SJCRH30 (cell line): ENCODE results near the gene TTC28. TPM values are rescaled to one million over a fixed set of nuclear protein-coding genes. Genes with fewer than 3 reads are reported as not detected.
"Not testable (repeated sequence)": the region's sequence is repeated elsewhere in the genome, so short reads cannot be mapped to it uniquely, and the experiment has no call there.

Source experiments
- DNase-seq, 2 experiments: peaks; one replicate each; pipeline ENCODE4 v3.0.0-alpha.2; 2015 to 2020
- H3K27ac ChIP-seq: fragments of 250-450 bp; sonication (Bioruptor Pico); 2 replicates; pipeline ENCODE4 v1.5.1; 2020; ENCODE audit warnings: mild to moderate bottlenecking, moderate library complexity
- H3K27me3 ChIP-seq: fragments of 250-450 bp; sonication (Bioruptor Pico); 2 replicates; pipeline ENCODE4 v1.5.1; 2020; ENCODE audit warnings: mild to moderate bottlenecking, moderate library complexity
- H3K36me3 ChIP-seq: fragments of 250-450 bp; sonication (Bioruptor Pico); 2 replicates; pipeline ENCODE4 v1.5.1; 2020; ENCODE audit warnings: mild to moderate bottlenecking, moderate library complexity
- H3K4me1 ChIP-seq: fragments of 250-450 bp; sonication (Bioruptor Pico); 2 replicates; pipeline ENCODE4 v1.5.1; 2020; ENCODE audit warnings: mild to moderate bottlenecking, moderate library complexity
- H3K4me3 ChIP-seq: fragments of 250-450 bp; sonication (Bioruptor Pico); 2 replicates; pipeline ENCODE4 v1.5.1; 2020; ENCODE audit warnings: mild to moderate bottlenecking, moderate library complexity
- H3K9me3 ChIP-seq: fragments of 250-450 bp; sonication (Bioruptor Pico); replicated peaks from 2 replicates; pipeline ENCODE4 v1.5.1; 2020; ENCODE audit warnings: mild to moderate bottlenecking, moderate library complexity
- total RNA-seq: library from RNA; depleted of rRNA; stranded (reverse); fragments of >200 nt; shearing (Covaris generic); gene quantifications from 2 replicates; pipeline ENCODE4 v1.2.3, GENCODE V29; 2014

TTC28 gene
- total RNA-seq, 1 experiment from 2014 or later, result 12.8 TPM

DNA sequence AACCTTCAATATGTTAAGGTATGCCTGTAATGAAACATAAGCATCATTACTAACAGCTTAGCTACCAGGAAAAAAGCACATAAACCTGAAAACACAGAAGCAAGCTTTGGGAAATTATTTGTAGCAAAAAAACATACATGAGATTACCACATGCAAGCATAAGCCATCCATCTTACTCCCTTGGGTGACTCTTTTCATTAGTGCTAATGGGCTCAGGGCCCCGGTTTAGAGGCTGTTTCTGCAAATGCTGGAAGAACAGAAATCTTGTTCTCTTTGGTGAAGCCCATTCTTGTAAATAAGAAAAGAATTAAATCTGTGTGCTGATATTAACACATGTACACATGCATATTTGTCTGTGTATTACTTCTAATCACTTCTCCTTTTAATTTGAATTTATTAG, 314.3 kb downstream of the TTC28 start:
- no peak overlapping the region for H3K4me3 ChIP-seq
- no peaks in the 10 kb centered on the region; the same call in 1 of the 2 replicates for H3K9me3 ChIP-seq
- no peaks in the 10 kb centered on the region for H3K27me3 ChIP-seq
- H3K27ac ChIP-seq, result no peak overlapping the region
- H3K4me1 ChIP-seq, result no peaks in the 10 kb centered on the region
- no peak for DNase-seq
- no peaks in the 10 kb centered on the region for H3K36me3 ChIP-seq

DNA sequence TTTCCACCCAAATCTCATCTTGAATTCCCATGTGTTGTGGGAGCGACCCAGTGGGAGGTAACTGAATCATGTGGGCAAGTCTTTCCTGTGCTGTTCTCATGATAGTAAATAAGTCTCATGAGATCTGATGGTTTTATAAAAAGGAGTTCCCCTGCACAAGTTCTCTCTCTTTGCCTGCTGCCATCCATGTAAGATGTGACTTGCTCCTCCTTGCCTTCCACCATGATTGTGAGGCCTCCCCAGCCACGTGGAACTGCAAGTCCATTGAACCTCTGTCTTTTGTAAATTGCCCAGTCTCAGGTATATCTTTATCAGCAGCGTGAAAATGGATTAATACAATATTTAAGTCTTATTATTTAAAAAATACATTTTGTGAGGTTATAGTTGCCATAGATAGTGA, 315.5 kb downstream of the TTC28 start:
- not testable (repeated sequence) for H3K27ac ChIP-seq, H3K27me3 ChIP-seq, H3K4me1 ChIP-seq, DNase-seq, H3K4me3 ChIP-seq, H3K36me3 ChIP-seq, H3K9me3 ChIP-seq

DNA sequence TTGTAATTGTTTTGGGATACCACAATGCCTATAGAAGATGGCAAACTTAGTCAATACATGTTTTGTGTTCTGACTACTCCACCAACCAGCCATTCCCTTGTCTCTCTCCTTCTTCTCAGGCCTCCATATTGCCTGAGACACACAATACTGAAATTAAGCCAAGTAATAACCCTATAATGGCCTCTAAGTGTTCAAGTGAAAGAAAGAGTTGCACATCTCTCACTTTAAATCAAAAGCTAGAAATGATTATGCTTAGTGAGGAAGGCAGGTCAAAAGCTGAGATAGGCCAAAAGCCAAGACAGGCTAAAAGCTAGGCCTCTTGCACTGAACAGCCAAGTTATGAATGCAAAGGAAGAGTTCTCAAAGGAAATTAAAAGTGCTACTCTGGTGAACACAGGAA, 318.7 kb downstream of the TTC28 start:
- Histone ChIP-seq H3K36me3 (no peaks in the 10 kb centered on the region), H3K4me1 (no peaks in the 10 kb centered on the region), H3K27ac (no peak overlapping the region), H3K27me3 (no peaks in the 10 kb centered on the region), H3K9me3 (no peaks in the 10 kb centered on the region; the same call in 1 of the 2 replicates), H3K4me3 (no peak overlapping the region)
- DNase-seq, result no peak

DNA sequence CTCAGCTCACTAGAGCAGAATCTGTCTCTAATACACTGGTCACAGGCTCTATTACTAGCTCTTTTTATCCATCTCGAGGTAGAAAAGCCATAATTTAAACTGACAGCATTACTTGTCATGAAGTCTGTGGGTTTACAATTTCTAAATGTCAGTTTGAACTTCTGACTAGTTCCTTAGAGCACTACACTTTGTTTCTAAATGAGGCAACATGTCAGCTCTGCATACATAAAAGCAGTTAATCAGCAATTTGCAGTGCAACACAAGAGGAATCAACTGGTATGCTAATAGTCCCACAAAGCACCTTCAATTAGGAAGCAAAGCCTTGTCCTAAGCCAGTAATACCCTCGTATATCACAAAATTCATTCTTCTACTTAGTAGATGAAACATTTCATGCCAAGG, 321.3 kb downstream of the TTC28 start:
- H3K27ac ChIP-seq, result no peak overlapping the region
- no peaks in the 10 kb centered on the region for H3K4me1 ChIP-seq
- H3K27me3 ChIP-seq, result no peaks in the 10 kb centered on the region
- H3K9me3 ChIP-seq, result no peaks in the 10 kb centered on the region; the same call in 1 of the 2 replicates
- H3K36me3 ChIP-seq, result no peaks in the 10 kb centered on the region
- no peak for DNase-seq
- no peak overlapping the region for H3K4me3 ChIP-seq

DNA sequence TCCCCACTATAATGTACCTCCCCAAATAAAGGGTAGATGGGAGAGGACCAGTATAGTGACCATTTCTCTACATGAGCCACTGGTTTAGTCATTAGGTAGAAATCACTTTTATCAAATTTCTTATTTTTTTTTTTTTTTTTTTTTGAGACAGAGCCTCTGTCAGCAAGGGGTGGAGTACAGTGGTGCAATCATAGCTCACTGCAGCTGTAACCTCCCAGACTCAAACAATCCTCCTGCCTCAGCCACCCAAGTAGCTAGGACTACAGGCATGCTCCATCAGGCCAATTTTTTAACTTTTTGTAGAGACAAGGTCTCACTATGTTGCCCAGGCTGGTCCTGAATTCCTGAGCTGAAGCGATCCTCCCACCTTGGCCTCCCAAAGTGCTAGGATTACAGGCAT, 322.4 kb downstream of the TTC28 start:
- H3K27me3 ChIP-seq, result no peaks in the 10 kb centered on the region
- H3K4me3 ChIP-seq, result no peak overlapping the region
- no peak overlapping the region for H3K27ac ChIP-seq
- H3K9me3 ChIP-seq, result no peaks in the 10 kb centered on the region; the same call in 1 of the 2 replicates
- no peaks in the 10 kb centered on the region for H3K36me3 ChIP-seq
- DNase-seq, result no peak
- no peaks in the 10 kb centered on the region for H3K4me1 ChIP-seq

DNA sequence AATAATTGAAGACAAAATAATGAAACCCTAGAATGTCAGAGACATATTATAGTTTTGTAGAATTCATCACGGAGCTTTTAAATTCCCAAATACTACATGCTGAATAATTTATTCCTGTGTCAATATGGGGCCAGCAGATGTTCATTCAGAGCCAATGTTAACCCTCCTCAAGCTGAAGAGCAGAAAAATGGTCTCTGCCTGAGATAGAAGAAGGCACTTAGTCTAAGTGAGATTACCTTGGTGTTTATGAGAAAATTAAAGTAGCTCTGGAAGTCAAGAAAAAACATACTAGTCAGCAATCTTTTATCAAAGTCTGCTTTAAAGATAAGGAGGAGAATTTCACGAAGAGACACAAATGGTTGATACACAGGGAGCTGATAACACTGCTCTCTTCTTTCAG, 328.2 kb downstream of the TTC28 start:
- Histone ChIP-seq H3K4me1 (no peaks in the 10 kb centered on the region), H3K4me3 (no peak overlapping the region), H3K9me3 (no peaks in the 10 kb centered on the region), H3K36me3 (no peaks in the 10 kb centered on the region), H3K27ac (no peak overlapping the region), H3K27me3 (no peaks in the 10 kb centered on the region)
- DNase-seq, result peak in 1 of 2 experiments; percentile 9

DNA sequence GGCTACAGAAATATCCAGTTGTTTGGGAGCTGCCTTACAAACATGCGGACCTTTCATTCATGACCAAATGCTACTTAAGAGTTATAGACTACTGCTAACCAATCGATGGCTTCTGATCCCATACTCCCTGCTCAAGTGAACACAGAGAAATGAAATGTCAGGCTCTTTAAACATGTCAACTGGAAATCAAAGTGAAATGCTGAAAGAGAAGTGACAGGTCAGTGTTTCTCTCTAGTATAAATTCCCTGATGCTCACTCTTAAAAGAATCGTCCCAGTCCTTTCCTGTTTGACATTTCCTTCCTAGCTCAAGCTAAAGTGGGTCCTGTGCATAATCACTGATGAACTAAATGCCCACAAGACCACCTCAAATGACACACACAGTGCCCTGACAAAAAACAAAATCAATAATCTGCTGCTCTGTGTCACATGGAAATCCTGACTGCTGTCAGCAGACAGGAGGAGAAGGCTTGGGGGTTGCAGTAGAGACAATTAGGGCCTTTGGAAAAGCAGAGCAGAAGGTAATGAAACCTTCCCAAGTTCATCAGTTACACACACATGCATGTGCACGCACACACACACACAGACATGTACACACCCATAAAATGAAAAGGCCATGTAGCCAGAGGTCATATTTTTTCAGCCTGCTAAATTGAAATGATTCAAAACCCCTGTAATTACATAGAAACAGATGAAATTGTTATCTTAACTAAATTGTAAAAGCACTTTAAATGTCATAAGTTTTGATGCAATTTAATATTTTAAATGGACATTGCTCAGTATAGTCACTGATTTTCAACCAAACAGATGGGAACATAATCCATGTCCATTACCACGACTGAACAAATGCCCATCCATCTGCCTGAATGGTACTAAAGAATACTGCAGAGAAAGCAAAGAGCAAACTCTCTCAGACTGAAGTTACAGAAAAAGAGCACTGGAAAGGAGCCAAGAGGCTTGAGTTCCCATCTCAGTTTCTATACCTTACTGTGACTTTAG, 330.7 kb downstream of the TTC28 start:
- H3K27me3 ChIP-seq, result no peaks in the 10 kb centered on the region
- no peaks in the 10 kb centered on the region for H3K4me1 ChIP-seq
- H3K4me3 ChIP-seq, result no peak overlapping the region
- no peak overlapping the region for H3K27ac ChIP-seq
- H3K36me3 ChIP-seq, result no peaks in the 10 kb centered on the region
- no peaks in the 10 kb centered on the region for H3K9me3 ChIP-seq
- peak in 1 of 2 experiments; percentile 5 for DNase-seq

DNA sequence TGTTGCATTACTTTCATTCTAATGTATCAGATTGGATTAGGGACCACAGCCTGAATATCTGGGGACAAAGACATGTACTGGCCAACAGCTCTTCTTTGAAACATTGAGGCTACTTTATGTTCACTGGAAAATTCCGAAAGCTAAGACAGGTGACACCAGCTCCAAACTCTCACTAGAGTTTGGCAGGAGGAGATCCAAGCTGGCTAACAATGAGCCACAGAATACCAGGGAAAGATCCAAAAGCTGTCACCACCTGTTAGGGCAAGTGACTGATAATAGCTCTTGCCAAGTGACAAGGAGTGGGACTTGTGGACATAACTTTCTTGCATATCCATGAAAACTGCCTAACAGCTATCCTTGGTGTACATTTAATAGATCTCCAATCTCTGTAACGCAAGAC, 333.3 kb downstream of the TTC28 start:
- H3K27me3 ChIP-seq, result no peaks in the 10 kb centered on the region
- no peak overlapping the region for H3K27ac ChIP-seq
- peak in 1 of 2 experiments; percentile 17 for DNase-seq
- H3K4me1 ChIP-seq, result no peaks in the 10 kb centered on the region
- H3K9me3 ChIP-seq, result no peaks in the 10 kb centered on the region
- H3K36me3 ChIP-seq, result no peaks in the 10 kb centered on the region
- no peak overlapping the region for H3K4me3 ChIP-seq

DNA sequence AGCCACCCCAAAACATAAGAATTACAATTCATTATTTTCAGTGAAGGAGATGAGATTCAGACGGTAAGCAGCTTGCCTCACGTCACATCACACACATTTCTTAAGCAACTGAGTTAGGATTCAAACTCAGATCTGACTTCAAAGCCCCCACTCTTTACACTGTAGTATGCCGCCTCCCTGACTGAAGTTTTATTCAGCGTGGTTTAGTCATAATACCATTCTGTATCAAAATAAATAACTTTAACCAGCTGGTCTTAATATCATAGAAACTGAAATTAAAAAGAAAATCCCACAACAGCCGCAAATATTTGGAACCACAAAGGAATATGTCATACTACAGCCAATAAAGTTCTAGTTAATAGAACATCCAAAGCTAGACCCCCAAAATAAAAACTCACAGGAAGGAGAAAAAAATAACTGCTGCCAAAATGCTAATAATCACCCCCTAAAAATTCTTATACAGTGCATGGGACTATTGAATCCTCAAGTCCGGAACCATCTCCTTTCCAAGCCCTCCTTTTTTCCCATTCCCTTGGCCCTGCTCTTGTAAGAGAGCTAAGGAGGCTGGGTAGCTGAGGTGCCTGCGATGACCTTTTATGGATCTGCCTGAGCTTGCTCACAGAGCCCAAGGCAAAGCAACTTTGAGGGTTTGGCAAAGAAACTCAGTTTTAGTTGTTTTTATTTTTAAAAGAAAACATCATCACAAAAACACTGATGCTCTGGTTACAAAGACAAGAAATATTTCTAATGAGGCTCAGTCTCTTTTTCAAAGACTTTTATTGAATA, 334.5 kb downstream of the TTC28 start:
- Histone ChIP-seq H3K27ac (no peak overlapping the region), H3K4me1 (no peaks in the 10 kb centered on the region), H3K27me3 (no peaks in the 10 kb centered on the region), H3K9me3 (no peaks in the 10 kb centered on the region), H3K36me3 (no peaks in the 10 kb centered on the region), H3K4me3 (no peak overlapping the region)
- no peak for DNase-seq

DNA sequence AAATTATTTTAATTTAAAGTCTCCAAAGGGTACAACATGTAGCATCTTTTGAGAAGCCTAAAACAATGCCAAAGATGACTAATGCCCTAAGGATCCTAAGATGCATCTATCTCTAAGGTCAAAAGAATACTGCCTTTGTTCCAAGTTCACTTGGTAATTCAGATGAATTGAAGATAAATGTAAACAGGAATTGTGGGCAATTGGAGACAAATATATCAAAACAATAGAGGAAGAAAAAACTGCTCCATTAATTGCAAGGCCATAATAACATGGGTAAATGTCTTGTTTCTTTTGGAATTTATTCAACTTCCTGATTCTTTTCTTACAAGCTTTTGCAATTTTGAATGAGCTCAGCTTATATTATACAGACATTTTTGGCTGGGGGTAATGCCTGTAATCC, 338.6 kb downstream of the TTC28 start:
- Histone ChIP-seq H3K36me3 (no peaks in the 10 kb centered on the region), H3K4me1 (no peaks in the 10 kb centered on the region), H3K27me3 (no peaks in the 10 kb centered on the region), H3K27ac (no peak overlapping the region), H3K9me3 (no peaks in the 10 kb centered on the region), H3K4me3 (no peak overlapping the region)
- no peak for DNase-seq

DNA sequence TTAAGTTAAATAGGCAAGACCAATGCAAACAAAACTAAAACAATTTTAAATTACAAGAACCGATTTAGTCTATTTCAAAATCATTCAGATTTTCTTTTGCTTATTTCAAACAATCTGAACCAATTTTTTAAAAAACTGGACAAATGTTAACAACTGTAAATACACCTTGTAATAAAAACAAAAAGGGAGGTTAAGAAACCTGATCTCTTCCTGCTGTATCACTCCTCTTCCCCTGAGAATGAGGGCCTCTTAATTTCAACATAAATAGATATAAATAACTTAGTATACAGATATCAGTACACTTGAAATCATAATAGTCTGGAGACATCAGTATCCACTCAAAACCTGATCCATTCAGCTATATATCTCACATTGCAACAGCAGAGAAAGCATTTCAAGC, 346.6 kb downstream of the TTC28 start:
- no peaks in the 10 kb centered on the region for H3K36me3 ChIP-seq
- H3K4me1 ChIP-seq, result peaks cover 10% of the 10 kb centered on the region
- H3K27ac ChIP-seq, result no peak overlapping the region
- H3K4me3 ChIP-seq, result no peak overlapping the region
- no peak for DNase-seq
- no peaks in the 10 kb centered on the region for H3K9me3 ChIP-seq
- no peaks in the 10 kb centered on the region for H3K27me3 ChIP-seq

DNA sequence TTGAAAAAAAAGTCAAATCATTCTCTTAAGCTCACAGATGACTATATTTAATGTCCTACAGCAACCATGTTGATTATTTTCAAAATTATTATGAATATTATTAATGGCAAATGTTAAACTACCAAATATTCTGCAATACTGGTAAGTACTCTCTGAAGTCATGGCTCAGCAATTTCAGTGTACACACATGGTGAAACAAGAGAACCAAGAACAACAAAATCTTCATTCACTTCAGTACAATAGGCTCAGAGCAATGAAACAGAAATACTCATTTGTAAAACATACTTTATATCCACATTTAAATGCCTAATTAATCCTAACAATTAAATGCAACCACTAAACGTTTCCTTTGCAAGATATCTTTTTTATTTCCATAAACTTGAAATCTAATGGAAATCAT, 347.2 kb downstream of the TTC28 start:
- DNase-seq, result no peak
- Histone ChIP-seq H3K36me3 (no peaks in the 10 kb centered on the region), H3K9me3 (no peaks in the 10 kb centered on the region), H3K27ac (no peak overlapping the region), H3K4me3 (no peak overlapping the region), H3K4me1 (peaks cover 10% of the 10 kb centered on the region), H3K27me3 (no peaks in the 10 kb centered on the region)

DNA sequence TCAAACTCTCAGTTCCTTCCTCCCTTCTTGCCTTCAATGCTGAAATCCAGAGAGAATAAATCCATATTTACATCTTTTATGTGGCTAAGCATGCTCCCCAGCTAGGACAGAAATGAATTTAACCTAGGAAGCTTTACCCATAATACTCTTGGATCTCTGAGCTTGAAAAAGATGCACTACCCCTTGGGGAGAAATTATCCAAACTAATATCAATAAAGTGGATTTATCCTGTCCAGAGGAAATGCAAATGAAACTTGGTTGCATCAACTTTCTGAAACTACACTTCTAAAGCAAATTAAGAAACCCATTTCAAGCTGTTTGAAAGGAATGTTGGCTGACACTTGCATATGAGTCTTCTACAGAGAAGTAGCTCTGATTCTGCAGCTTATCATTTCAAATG, 347.9 kb downstream of the TTC28 start:
- Histone ChIP-seq H3K27ac (no peak overlapping the region), H3K4me3 (no peak overlapping the region), H3K36me3 (no peaks in the 10 kb centered on the region), H3K27me3 (no peaks in the 10 kb centered on the region), H3K4me1 (peaks cover 10% of the 10 kb centered on the region), H3K9me3 (no peaks in the 10 kb centered on the region)
- DNase-seq, result no peak

DNA sequence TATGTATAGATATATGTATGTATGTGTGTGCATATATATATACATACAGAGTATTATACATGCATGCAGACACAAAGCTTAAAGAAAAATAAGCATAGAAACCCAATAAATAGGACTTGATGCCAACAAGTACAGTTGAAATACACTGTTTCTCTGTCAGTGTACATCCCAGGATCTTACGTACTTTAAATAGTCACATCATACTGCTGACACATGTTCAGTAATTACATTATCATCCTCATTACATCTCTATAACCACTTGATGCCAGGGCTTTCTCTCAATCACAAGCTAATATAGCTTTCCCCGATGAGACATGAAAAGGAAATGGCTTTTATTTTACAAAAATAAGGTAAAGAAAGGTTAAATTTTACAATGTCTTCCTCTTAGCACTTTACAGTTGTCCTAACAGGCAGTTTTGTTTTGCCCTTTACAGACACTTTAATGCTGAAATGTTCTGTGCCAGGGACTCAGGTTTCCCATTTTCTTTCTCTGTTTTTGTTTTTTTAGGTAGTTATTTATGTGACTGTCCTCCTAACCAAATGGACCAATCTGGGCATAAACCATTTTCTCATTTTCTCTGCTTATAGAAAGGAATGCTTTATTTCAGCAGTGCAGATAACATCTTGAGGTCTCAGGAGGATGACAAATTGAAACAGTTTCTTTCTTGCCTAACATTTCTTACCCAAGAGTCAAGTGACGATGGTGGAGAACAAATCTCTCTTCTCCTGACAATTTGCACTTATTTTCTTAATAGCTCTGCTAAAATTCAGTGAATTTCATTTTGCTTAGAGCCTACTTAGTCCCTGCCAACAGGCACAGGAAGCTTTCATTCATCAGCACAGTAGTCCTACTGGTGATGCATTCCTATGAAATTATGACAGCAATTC, 350.2 kb downstream of the TTC28 start:
- H3K9me3 ChIP-seq, result no peaks in the 10 kb centered on the region
- H3K4me1 ChIP-seq, result peaks cover 10% of the 10 kb centered on the region
- H3K4me3 ChIP-seq, result no peak overlapping the region
- no peak for DNase-seq
- no peaks in the 10 kb centered on the region for H3K27me3 ChIP-seq
- no peaks in the 10 kb centered on the region for H3K36me3 ChIP-seq
- H3K27ac ChIP-seq, result no peak overlapping the region
